Activated T-helper 17 cell treated with anti-CD3 and anti-CD28 coated beads, Interleukin-2, amount 50 U/mL, for 72 hours (primary cell): ENCODE measurements around the gene SDR42E2. TPM values are rescaled to one million over a fixed set of nuclear protein-coding genes. Genes with fewer than 3 reads are reported as not detected.
A peak's percentile ranks its signal among the peaks of the same experiment; 100 is the strongest.

Experiments used
- ATAC-seq: fragments of 150-1000 bp; cut with Tn5 transposase; replicated peaks from 2 replicates; pipeline ENCODE4 v1.10.0; 2021; ENCODE audit warnings: mild to moderate bottlenecking, moderate library complexity
- H3K27ac Mint-ChIP-seq: one replicate; pipeline ENCODE4 v1.8.0; 2022; ENCODE audit warnings: mixed read lengths
- H3K27me3 Mint-ChIP-seq: one replicate; pipeline ENCODE4 v1.8.0; 2022; ENCODE audit warnings: mixed read lengths
- H3K36me3 Mint-ChIP-seq: one replicate; pipeline ENCODE4 v1.8.0; 2022; ENCODE audit warnings: low read depth, mild to moderate bottlenecking, mixed read lengths
- H3K4me1 Mint-ChIP-seq: one replicate; pipeline ENCODE4 v1.8.0; 2022; ENCODE audit warnings: mixed read lengths
- H3K4me3 Mint-ChIP-seq: one replicate; pipeline ENCODE4 v1.8.0; 2022; ENCODE audit warnings: mild to moderate bottlenecking, mixed read lengths
- H3K9me3 Mint-ChIP-seq: one replicate; pipeline ENCODE4 v1.8.0; 2022; ENCODE audit warnings: mixed read lengths
- total RNA-seq, 2 donors: library from RNA; stranded (reverse); gene quantifications; one replicate each; pipeline ENCODE4 v1.2.3, GENCODE V29; 2022

Gene SDR42E2
- total RNA-seq, 2 donors from 2014 or later, result not detected

DNA sequence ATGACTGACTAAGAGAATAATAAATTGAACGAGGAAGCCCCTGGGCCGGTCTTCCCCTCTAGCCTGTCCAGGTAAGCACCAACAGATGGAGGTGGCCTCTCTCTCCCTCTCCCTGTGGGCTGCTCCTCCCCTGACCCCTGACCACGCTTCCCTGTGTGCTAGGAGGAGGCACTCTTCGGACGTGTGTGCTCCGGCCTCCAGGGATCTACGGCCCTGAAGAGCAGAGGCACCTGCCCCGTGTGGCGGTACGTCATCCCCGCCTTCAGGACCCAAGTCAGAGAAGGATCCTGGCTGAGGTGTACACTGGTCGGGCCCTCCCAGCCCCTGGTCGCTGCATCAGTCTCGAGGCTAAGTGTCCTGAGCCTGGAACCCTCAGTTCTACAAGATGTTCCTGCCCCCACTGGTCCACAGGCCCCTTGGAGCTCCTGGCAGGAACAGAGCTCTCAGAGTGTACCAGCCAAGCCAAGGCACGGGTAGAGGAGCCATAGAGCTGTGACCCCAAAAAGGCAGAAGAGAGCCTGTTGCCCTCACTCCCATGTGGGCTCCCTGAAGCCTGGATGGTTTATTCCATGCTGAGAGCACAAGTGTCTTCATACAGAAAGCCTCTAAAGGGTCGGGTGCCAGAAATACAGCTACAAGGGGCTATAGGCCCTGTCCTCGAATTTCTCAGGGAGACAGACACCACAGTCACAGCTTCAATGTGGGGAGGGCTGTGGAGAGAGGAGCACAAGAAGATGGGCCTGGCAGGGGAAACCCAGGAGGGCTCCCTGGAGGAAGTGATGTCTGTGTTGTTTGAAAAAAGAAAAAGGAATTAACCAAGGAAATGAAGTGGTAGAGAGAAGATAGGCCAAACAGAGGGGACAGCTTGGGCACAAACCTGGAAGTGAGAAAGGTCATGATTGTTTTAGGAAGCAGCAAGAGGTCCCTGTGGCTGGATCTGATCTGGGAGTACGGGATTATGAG, 15.9 kb downstream of the SDR42E2 start:
- Mint-ChIP-seq H3K4me3 (no peak overlapping the region), H3K36me3 (no peaks in the 10 kb centered on the region), H3K4me1 (no peaks in the 10 kb centered on the region), H3K9me3 (no peaks in the 10 kb centered on the region), H3K27me3 (no peaks in the 10 kb centered on the region), H3K27ac (no peak overlapping the region)
- no peak for ATAC-seq

DNA sequence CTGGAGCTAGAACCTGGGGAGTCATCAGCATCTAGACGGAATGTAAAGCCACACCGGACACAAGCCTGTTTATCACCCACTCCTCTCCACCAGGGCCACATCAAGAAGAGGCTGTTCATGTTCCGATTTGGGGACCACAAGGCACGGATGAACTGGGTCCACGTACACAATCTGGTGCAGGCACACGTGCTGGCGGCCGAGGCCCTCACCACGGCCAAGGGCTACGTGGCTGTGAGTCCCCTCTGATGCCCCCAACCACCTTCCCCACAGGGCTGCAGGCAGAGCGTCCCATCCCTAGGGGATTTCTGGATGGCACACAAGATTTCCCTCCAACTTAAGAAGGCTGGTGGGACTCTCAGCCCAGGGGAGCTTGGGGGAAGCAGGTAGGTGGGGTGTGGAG, 19.1 kb downstream of the SDR42E2 start:
- ATAC-seq, result no peak
- Mint-ChIP-seq H3K27ac (no peak overlapping the region), H3K9me3 (no peaks in the 10 kb centered on the region), H3K4me1 (no peaks in the 10 kb centered on the region), H3K27me3 (no peaks in the 10 kb centered on the region), H3K4me3 (no peak overlapping the region), H3K36me3 (no peaks in the 10 kb centered on the region)

DNA sequence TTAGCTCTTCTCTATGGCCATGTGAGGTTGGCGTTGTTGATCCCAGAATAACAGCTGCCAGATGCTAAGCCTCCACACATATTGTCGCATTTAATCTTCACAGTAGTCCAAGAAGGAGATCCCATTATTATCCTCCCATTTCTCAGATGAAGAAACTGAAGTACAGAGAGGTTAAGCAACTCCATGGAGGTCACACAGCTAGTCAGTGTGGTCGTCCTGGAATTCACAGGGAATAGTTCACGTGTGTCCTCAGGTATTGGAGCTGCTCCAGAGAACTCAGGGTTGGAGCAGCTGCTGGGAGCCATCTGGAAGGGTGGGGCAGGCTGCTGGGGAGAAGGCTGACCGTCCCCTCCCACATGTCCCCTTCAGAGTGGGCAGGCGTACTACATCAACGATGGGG, 19.5 kb downstream of the SDR42E2 start:
- Mint-ChIP-seq H3K9me3 (no peaks in the 10 kb centered on the region), H3K27ac (no peak overlapping the region), H3K36me3 (no peaks in the 10 kb centered on the region), H3K4me1 (no peaks in the 10 kb centered on the region), H3K4me3 (no peak overlapping the region), H3K27me3 (no peaks in the 10 kb centered on the region)
- no peak for ATAC-seq

DNA sequence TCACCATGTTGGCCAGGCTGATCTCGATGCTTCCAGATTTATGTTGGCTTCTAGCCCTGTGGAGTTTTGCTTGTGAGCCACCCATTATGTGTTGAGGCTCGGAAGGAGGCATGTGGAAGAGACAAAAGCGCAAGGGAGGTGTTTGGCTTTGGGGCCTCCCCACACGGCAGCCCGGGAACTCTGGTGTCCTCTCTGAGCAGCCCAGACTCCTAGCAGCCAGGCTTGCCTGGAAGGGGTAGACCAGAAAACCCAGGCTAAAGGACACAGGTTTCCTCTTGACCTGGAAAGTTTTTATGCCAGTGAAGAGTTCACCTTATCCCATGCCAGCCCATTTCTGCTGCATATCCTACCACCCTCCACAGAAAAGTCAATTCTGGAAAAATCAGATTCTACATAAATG, 21.0 kb downstream of the SDR42E2 start:
- peaks cover 4% of the 10 kb centered on the region for H3K4me1 Mint-ChIP-seq
- no peaks in the 10 kb centered on the region for H3K36me3 Mint-ChIP-seq
- H3K4me3 Mint-ChIP-seq, result no peak overlapping the region
- no peaks in the 10 kb centered on the region for H3K27me3 Mint-ChIP-seq
- H3K9me3 Mint-ChIP-seq, result no peaks in the 10 kb centered on the region
- no peak overlapping the region for H3K27ac Mint-ChIP-seq
- no peak for ATAC-seq

DNA sequence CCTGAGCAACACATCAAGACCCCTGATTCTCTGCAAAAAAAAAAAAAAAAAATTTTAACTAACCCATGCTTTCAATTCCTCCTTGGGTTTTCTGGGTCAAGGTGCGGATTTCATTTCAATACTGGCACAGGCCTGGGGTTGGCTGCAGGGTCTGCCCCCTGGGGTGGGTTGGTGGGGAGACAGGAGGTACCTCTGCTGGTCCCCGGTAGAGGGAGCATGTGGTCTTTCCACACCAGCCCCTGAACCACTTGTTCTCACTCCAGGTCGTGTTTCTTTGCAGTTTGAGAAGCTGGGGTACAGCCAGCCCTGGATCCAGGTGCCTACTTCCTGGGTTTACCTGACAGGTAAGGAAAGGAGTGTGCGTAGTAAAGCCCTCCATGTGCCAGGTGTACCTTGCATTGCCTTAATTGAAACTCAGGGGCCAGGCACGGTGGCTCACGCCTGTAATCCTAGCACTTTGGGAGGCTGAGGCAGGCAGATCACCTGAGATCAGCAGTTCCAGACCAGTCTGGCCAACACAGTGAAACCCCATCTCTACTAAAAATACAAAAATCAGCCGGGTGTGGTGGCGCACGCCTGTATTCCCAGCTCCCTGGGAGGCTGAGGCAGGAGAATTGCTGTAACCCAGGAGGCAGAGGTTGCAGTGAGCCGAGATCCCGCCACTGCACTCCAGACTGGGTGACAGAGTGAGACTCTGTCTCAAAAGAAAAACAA, 21.8 kb downstream of the SDR42E2 start:
- H3K36me3 Mint-ChIP-seq, result no peaks in the 10 kb centered on the region
- H3K27ac Mint-ChIP-seq, result no peak overlapping the region
- no peak for ATAC-seq
- H3K27me3 Mint-ChIP-seq, result no peaks in the 10 kb centered on the region
- H3K4me3 Mint-ChIP-seq, result no peak overlapping the region
- peaks cover 9% of the 10 kb centered on the region for H3K4me1 Mint-ChIP-seq
- H3K9me3 Mint-ChIP-seq, result no peaks in the 10 kb centered on the region

DNA sequence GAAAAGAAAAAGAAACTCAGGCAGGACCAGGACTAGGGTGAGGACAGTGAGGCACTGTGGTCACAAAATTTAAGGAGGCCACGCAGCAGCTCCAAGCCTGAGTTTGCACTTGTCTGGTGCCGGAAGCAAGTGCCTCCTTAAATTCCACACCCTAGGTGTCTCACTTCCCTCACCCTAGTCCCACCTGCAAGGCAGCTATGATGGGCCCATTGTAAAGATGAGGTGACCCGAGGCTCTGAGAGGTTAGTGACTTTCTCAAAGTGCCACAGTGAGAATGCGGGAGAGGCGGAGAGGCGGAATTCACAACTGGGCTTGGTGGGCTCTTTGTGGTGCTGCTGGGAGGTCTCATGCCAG, 22.3 kb downstream of the SDR42E2 start:
- no peak overlapping the region for H3K27ac Mint-ChIP-seq
- no peaks in the 10 kb centered on the region for H3K36me3 Mint-ChIP-seq
- ATAC-seq, result no peak
- H3K4me1 Mint-ChIP-seq, result peaks cover 11% of the 10 kb centered on the region
- H3K27me3 Mint-ChIP-seq, result no peaks in the 10 kb centered on the region
- H3K9me3 Mint-ChIP-seq, result no peaks in the 10 kb centered on the region
- H3K4me3 Mint-ChIP-seq, result no peak overlapping the region

DNA sequence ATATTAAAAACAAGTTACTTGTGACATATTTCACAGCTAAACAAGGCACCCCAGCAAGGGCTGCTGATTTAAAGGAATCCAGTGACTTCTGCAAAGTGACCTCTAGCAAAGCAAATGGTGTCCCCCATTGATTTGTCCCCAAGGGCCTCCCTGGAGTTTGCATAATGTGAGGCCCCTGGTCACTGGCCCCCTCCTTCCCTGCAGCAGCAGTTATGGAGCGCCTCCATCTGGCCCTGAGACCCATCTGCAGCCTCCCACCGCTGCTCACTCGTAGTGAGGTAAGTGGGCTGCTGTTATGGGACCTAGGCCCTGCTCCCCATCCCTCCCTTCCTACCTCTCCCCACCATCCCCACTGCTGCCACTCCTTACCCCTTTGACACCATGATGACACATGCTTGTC, 24.2 kb downstream of the SDR42E2 start:
- Mint-ChIP-seq H3K36me3 (no peaks in the 10 kb centered on the region), H3K9me3 (no peaks in the 10 kb centered on the region), H3K27ac (no peak overlapping the region), H3K4me3 (no peak overlapping the region), H3K4me1 (peaks cover 13% of the 10 kb centered on the region), H3K27me3 (no peaks in the 10 kb centered on the region)
- ATAC-seq, result no peak

DNA sequence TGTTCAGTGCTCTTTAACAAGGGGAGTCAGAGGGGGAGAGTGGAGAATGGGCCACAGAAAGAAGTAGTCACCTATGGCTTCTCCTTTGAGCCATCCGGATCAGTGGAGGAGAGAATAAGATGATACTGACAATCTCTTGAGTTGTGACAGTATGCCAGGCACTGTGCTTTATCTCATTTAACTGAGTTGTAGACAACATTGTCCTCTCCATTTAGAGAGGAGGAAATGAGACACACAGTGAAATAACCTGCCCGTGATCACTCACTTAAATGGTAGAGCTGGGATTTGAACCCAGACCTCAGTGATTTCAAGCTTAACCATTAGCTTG, 25.9 kb downstream of the SDR42E2 start:
- peak overlapping the region; percentile 99 for H3K27ac Mint-ChIP-seq
- H3K4me1 Mint-ChIP-seq, result peaks cover 13% of the 10 kb centered on the region
- H3K4me3 Mint-ChIP-seq, result peak overlapping the region; percentile 99
- ATAC-seq, result no peak
- H3K27me3 Mint-ChIP-seq, result no peaks in the 10 kb centered on the region
- no peaks in the 10 kb centered on the region for H3K9me3 Mint-ChIP-seq
- H3K36me3 Mint-ChIP-seq, result no peaks in the 10 kb centered on the region

DNA sequence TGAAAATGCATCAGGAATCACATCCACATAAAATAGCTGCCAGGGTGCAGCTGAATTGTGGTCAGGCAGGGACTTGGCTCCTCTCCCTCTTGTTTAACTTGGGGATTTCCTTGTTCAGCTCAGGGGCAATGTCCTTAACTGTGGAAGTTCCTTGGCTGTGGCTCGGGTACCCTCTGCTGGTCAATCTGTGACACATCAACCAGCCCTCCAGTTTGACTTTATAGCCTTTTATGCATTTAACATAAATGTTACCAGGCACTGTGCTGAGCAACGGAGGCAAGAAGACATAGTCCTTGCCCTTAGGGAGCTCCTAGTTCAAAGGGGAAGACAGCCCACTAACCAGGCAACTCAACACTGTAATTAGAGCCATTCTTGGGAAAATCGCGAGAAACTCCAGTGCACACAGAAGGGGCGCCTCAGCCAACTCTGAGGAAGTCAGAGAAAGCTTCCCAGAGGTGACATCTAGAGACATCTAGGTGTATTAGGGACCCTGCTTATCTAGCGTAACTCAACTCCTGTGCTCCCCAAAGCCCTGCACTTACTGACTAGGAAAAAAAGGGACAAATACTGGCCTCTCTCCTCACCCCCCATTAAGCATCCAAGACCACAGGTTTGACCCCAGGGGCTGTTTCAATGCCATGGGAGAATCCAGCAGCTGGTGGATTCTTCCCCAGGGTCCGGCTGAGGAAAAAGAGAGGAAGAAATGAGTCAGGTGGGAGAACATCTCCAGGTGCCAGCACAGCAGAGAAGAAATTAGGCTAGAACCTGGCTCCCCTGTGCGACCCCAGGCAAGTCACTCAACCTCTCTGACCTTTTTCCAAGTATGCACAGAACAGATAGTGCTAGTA, 26.5 kb downstream of the SDR42E2 start:
- ATAC-seq, result no peak
- peak overlapping the region; percentile 99 for H3K27ac Mint-ChIP-seq
- peaks cover 19% of the 10 kb centered on the region for H3K4me1 Mint-ChIP-seq
- H3K36me3 Mint-ChIP-seq, result peaks cover 5% of the 10 kb centered on the region
- H3K4me3 Mint-ChIP-seq, result peak overlapping the region; percentile 99
- H3K27me3 Mint-ChIP-seq, result no peaks in the 10 kb centered on the region
- peaks cover 5% of the 10 kb centered on the region for H3K9me3 Mint-ChIP-seq

DNA sequence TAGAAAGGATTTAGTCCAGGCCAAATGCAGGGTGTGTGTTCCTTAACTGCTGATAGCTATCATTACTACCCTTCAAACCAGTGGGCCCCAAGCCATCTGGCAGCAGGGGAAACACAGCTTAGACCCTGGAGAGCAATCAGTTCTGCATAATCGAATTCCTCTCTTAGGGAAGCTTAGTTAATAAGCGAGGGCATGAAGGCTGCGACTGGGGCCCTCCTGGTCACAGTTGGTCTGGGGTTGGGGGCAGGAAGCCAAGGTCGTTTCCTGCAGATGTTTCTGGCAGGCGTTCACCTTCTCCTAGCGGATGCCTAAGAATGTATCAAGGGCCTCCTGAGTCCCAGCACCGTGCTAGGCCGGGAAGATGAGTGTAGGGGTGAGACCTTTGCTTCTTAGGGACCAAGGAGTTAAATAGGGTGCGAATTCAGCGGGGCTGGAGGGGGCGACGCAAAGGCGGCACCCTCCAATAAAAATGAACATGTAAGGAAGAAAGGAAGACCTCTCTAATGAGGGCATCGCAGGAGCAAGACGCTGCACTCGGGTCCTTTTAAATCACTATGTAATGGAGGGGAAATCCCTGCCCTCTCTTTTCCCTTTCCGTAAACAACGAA, 27.3 kb downstream of the SDR42E2 start:
- peaks cover 9% of the 10 kb centered on the region for H3K36me3 Mint-ChIP-seq
- no peak for ATAC-seq
- H3K9me3 Mint-ChIP-seq, result peaks cover 9% of the 10 kb centered on the region
- H3K27ac Mint-ChIP-seq, result peak overlapping the region; percentile 99
- H3K4me1 Mint-ChIP-seq, result peaks cover 26% of the 10 kb centered on the region
- no peaks in the 10 kb centered on the region for H3K27me3 Mint-ChIP-seq
- peak overlapping the region; percentile 99 for H3K4me3 Mint-ChIP-seq

DNA sequence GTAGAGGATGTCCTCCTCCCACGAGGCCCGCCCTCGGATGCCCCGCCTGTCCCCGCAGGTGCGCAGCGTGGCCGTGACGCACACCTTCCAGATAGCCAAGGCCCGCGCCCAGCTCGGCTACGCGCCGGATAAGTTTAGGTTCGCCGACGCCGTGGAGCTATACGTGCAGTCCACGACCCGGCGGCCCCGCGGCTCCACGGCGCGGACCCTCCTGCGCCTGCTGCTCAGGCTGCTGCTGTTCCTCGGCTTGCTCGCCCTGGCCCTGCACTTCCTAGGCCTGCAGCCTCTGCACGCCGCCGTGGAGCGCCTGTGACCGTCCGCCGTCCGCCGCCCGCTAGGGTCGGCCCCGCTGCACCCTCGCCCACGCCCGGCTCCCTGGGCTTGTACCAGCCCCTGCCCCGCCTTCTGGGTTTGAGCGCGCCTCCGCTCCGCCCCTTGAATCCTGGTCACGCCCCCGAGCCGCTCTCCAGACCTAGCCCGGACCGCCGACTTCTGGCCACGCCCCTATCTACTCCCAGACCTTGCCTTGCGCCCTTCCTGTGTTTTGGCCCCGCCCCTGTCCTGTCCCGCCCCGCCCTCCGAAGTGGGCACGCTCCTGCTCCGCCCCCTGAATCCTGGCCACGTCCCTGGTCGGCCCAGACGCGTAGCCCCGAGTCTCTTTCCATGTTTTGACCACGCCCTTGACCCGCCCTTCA, 27.9 kb downstream of the SDR42E2 start:
- peaks cover 9% of the 10 kb centered on the region for H3K9me3 Mint-ChIP-seq
- ATAC-seq, result peak; percentile 65
- no peaks in the 10 kb centered on the region for H3K27me3 Mint-ChIP-seq
- H3K4me1 Mint-ChIP-seq, result peaks cover 32% of the 10 kb centered on the region
- peaks cover 15% of the 10 kb centered on the region for H3K36me3 Mint-ChIP-seq
- H3K4me3 Mint-ChIP-seq, result peak overlapping the region; percentile 99
- peak overlapping the region; percentile 99 for H3K27ac Mint-ChIP-seq

DNA sequence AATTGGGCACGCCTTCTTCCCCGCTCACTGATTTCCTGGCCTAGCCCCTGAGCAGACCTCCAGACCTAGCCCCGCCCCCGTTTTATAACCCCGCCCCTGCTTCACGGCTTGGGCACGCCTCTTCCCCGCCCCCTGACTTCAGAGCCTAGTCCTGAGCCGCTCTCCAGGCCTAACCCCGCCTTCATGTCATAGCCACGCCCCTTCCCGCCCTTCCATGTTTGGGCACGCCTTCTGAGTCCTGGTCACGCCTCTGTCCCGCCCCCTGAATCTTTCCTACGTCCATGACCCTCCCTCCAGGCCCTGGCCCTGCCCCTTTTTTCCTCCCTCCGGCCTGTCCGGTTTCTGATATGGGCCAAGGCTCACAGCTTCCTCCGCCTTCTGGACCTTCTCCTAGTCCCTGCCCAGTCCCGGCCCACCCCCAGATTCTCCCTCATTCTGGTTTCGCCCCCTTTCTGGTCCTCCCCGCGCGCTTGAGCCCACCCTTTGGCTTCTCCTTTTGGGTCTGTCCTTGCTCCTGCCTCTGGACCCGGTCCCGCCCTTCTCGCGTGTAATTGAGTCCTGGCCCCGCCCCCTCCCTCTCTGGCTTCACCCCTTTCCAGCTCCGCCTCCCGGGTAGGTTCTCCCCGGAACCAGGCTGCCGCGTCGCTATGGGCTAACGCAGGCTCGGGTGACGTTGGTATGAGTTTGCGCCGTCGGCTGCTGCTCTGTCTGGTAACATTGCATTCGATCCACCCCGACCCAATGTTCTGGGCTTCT, 28.6 kb downstream of the SDR42E2 start:
- peak; percentile 67 for ATAC-seq
- Mint-ChIP-seq H3K4me3 (peak overlapping the region; percentile 99), H3K9me3 (peaks cover 9% of the 10 kb centered on the region), H3K27me3 (no peaks in the 10 kb centered on the region), H3K4me1 (peaks cover 39% of the 10 kb centered on the region), H3K36me3 (peaks cover 22% of the 10 kb centered on the region), H3K27ac (peak overlapping the region; percentile 99)

DNA sequence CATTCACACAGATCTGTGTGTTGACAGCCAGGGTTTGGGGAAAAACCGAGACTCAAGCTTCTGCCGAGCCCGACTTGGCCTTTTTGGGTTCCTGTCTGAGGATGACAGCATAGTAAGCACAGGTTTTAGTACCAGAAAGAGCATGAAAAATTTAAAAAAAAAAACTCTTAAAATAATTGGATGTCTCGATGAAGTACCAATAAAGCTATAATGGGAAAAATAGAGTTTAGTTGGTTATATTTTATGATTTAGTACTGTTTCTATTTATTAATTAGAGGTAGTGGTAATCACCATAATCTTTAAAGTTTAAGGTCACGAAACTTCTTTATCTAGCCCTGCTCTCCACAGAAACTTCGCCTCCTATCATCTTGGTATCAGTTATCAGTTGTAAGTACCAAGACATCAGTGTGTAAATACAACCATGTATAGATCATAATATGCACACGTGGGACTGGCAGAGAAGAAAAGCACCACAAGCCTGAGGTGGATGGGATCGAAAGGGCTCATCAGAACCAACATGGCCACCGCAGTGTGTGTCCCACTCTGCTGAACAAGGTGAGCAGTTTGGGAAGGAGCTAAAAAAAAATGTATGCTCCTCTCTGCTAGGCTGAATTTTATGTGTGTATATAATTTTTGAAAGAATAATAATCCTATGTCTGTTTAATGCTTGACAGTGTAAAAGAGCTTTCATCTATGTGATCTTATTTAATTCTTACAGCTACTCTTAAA, 29.4 kb downstream of the SDR42E2 start:
- Mint-ChIP-seq H3K4me1 (peaks cover 39% of the 10 kb centered on the region), H3K9me3 (peaks cover 9% of the 10 kb centered on the region), H3K27me3 (no peaks in the 10 kb centered on the region), H3K36me3 (peaks cover 23% of the 10 kb centered on the region), H3K27ac (peak overlapping the region; percentile 99), H3K4me3 (peak overlapping the region; percentile 99)
- no peak for ATAC-seq
